ENCODE data around the gene CDIP1. TPM values are rescaled to one million over a fixed set of nuclear protein-coding genes. Genes with fewer than 3 reads are reported as not detected.

Gene CDIP1
- total RNA-seq, 4 donors from 2014 or later, result 18.3 to 33.4 (median 28.3) TPM

DNA sequence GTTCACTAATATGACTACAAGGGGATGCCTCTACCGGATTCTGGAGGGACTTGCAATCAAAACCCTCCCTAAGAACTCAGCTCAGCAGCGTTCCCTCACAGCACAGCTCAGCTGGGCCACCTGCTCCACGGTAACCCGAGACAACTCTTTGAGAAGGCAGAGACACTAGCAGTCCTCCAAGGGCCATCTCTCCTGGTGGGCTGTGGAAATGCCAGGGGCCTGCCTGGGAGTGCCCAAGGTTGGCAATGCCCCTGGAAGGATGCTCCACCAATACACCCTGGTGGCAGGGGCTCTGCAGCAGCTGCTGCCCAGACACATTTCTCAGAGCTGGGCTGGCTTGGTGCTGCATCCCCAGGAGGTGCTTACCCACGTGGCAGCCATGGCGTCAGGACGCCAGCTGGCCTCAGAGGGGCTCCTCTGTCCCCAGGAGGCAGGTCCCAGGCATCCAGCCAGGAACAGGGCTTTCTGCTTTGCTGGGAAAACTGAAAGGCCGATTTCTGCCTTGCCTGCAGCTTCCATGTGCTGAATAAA lies 16.5 kb downstream of the CDIP1 start:
- Histone ChIP-seq H3K9me3 (no peaks in the 10 kb centered on the region), H3K27ac (replicated peaks in 1 of 4) (peak overlapping the region in 1 of 4 donors; percentile 36), H3K36me3 (peaks cover 0 to 18% (median 6%) of the 10 kb centered on the region in 4 donors), H3K4me1 (peaks cover 24 to 42% (median 32%) of the 10 kb centered on the region in 4 donors), H3K4me3 (no peak overlapping the region), H3K27me3 (no peaks in the 10 kb centered on the region)
- DNase-seq (ENCODE audit: extremely low spot score), result no peak
- intact Hi-C loops (cut with DNase I), result no loop called here
- 46% methylated on average over 5 of the region's 8 CpGs for WGBS
- TF ChIP-seq, protein P1, sequence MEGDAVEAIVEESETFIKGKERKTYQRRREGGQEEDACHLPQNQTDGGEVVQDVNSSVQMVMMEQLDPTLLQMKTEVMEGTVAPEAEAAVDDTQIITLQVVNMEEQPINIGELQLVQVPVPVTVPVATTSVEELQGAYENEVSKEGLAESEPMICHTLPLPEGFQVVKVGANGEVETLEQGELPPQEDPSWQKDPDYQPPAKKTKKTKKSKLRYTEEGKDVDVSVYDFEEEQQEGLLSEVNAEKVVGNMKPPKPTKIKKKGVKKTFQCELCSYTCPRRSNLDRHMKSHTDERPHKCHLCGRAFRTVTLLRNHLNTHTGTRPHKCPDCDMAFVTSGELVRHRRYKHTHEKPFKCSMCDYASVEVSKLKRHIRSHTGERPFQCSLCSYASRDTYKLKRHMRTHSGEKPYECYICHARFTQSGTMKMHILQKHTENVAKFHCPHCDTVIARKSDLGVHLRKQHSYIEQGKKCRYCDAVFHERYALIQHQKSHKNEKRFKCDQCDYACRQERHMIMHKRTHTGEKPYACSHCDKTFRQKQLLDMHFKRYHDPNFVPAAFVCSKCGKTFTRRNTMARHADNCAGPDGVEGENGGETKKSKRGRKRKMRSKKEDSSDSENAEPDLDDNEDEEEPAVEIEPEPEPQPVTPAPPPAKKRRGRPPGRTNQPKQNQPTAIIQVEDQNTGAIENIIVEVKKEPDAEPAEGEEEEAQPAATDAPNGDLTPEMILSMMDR (IDR thresholded peaks at IDR 0.05), result no peak
- TF ChIP-seq POLR2AphosphoS5 (IDR thresholded peaks at IDR 0.05) (no peak), EP300 (IDR thresholded peaks at IDR 0.05) (no peak)

DNA sequence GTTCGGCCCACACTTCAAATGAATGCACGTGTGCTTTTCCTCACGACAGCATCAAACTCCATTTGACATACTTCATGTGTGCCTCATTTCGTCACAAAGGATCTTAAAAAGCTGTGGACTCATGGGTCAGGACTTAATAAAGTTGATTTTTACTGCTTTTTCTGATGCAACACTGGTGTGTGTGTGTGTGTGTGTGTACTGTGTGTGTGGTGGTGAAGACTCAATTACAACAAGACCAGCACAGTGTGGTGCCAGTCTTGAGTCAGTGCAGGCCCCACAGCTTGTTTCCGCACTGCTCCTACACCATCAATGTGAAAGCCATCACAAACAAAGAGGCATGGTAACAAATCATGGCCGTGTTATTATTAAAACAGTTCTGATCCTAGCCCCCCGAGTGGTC lies 17.7 kb downstream of the CDIP1 start:
- Histone ChIP-seq H3K36me3 (peaks cover 0 to 18% (median 6%) of the 10 kb centered on the region in 4 donors), H3K4me1 (peaks cover 31 to 46% (median 35%) of the 10 kb centered on the region in 4 donors), H3K27ac (replicated peaks in 1 of 4) (no peak overlapping the region), H3K27me3 (no peaks in the 10 kb centered on the region), H3K4me3 (no peak overlapping the region), H3K9me3 (no peaks in the 10 kb centered on the region)
- 72% methylated on average over 7 of the region's 7 CpGs for WGBS
- TF ChIP-seq, protein P1 (IDR thresholded peaks at IDR 0.05), result no peak
- no peak for TF ChIP-seq EP300 (IDR thresholded peaks at IDR 0.05)
- intact Hi-C loops (cut with DNase I), result no loop called here
- DNase-seq (ENCODE audit: extremely low spot score), result no peak

DNA sequence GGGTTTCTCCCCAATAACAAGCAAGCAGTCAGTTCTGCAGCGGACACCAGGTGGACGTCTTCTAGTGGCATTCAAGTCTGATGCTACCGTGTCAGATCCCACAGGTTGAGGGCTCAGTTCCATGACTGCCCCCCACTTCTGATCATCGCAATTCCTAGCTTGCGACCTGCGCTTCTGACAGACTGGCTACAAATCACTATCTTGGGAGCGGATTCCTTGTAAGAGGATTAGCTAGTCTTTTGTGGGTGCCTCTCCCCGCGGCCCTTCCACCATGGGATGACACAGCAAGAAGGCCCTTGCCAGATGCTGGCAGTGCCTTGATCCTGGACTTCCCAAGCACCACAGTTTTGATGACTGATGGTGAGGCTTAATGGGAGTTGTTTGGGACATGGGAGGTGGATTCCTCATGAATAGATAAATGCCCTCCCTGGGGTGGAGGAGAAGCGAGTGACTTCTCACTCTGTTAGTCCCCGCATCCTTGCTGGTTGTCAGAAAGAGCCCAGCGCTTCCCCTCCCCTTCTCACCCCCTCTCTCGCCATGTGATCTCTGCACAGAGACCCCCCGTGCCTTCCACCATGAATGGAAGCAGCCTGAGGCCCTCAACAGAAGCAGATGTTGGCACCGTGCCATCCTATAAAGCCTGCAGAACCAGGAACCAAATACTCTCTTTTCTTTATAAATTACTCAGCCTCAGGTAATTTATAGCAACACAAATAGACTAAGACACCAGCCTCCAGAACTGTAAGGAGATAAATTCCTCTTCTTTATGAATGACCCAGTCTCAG lies 19.1 kb downstream of the CDIP1 start:
- WGBS, result 84% methylated on average over 12 of the region's 15 CpGs
- Histone ChIP-seq H3K9me3 (no peaks in the 10 kb centered on the region), H3K27ac (replicated peaks in 1 of 4) (no peak overlapping the region), H3K4me3 (no peak overlapping the region), H3K27me3 (no peaks in the 10 kb centered on the region), H3K36me3 (peaks cover 0 to 18% (median 6%) of the 10 kb centered on the region in 4 donors), H3K4me1 (peaks cover 34 to 49% (median 39%) of the 10 kb centered on the region in 4 donors)
- intact Hi-C loops (cut with DNase I), result no loop called here
- TF ChIP-seq EP300 (IDR thresholded peaks at IDR 0.05) (no peak), POLR2A (IDR thresholded peaks at IDR 0.05; ENCODE audit: low read depth) (no peak), POLR2AphosphoS5 (IDR thresholded peaks at IDR 0.05) (no peak)
- TF ChIP-seq, protein P1 (IDR thresholded peaks at IDR 0.05), result no peak
- DNase-seq (ENCODE audit: extremely low spot score), result no peak

DNA sequence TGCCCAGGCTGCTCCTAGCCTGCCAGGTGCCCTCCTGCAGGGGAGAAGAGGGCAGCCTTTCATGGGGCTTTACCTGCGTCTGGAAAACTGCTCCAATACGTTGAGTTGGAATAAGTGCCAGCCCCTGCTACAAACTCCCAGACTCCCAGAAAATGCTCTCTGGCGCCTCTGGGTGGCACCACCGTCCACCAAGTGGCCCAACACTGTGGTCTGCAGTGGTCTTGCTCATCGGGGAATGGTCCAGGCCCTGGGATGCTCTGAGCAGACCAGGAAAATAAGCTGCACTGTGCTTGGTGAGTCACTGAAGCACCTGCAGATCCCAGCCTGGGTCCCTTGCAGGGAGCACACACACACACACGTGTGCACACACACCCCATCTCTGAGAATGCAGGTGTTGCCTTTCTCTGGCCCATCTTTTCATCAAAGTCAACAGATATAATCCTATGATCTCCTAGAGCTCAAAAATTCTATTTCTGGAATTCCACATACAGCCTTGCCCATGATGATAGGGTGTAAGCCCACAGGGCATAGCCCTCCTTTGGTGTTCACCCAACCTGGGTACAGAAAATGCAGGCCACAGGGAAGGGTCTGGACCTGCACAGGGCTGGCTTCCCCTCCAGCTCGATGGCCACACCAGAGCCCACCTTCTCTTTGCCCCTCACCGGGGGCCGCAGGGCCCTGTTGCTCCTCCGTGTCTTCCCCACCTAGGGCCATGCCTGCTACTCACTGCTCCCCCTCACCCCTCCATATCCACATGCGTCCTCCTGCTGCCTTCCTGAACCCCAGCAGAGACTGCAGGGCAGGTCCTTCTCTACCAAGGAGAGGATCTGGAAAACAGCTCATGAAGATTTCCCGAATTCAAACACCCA lies 20.5 kb downstream of the CDIP1 start:
- H3K9me3 ChIP-seq, result no peaks in the 10 kb centered on the region
- no peaks in the 10 kb centered on the region for H3K27me3 ChIP-seq
- intact Hi-C loops (cut with DNase I), result no loop called here
- H3K4me1 ChIP-seq, result peaks cover 39 to 63% (median 51%) of the 10 kb centered on the region in 4 donors
- DNase-seq (ENCODE audit: extremely low spot score), result no peak
- no peak overlapping the region for H3K4me3 ChIP-seq
- H3K27ac ChIP-seq (replicated peaks in 1 of 4), result no peak overlapping the region
- 76% methylated on average over 10 of the region's 12 CpGs for WGBS
- no peak for TF ChIP-seq POLR2A (IDR thresholded peaks at IDR 0.05; ENCODE audit: low read depth)
- TF ChIP-seq EP300 (IDR thresholded peaks at IDR 0.05), result no peak
- TF ChIP-seq, protein P1 (IDR thresholded peaks at IDR 0.05), result peak; percentile 36 to 51 (median 39)
- peaks cover 0 to 23% (median 16%) of the 10 kb centered on the region in 4 donors for H3K36me3 ChIP-seq

All from esophagus muscularis mucosa (tissue), 4 donors.